NB4 (cell line): ENCODE measurements around the gene CXCL1.

Experiments
- CTCF ChIP-seq: IDR thresholded peaks from one replicate; pipeline ENCODE4 v1.5.1; 2012; ENCODE audit warnings: low read depth, low read length
- POLR2A ChIP-seq: IDR thresholded peaks from 2 replicates; pipeline ENCODE4 v1.6.1; 2011; ENCODE audit warnings: mild to moderate bottlenecking; ENCODE audit not compliant: insufficient read length; ENCODE audit errors: extremely low read depth
- TF ChIP-seq, protein P1 (sequence below): IDR thresholded peaks from 2 replicates; pipeline ENCODE4 v1.6.1; 2011; ENCODE audit warnings: low read depth, low read length

DNA sequence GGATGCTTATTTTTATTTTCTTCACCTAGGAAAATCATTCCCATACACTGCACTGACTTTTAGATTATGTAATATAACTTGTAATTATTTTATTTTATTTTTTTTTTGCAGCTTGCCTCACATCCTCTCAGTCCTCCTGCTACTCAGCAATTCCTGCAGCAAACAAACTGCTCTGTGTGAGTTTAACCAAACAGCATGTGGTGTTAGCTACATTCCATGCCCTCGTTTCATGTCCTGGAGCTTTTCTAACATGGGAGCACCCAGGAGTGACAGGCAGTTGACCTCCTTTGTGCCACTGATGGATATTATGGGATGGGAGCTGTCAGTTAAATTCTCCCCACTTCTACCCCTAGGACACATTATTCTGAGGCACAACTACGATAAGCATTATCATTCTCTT, 24.8 kb downstream of the CXCL1 start:
- TF ChIP-seq POLR2A, result no peak
- TF ChIP-seq CTCF, result no peak
- TF ChIP-seq, protein P1, sequence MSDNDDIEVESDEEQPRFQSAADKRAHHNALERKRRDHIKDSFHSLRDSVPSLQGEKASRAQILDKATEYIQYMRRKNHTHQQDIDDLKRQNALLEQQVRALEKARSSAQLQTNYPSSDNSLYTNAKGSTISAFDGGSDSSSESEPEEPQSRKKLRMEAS, result no peak
